Measurements from ENCODE around the gene SNHG17.

DNA sequence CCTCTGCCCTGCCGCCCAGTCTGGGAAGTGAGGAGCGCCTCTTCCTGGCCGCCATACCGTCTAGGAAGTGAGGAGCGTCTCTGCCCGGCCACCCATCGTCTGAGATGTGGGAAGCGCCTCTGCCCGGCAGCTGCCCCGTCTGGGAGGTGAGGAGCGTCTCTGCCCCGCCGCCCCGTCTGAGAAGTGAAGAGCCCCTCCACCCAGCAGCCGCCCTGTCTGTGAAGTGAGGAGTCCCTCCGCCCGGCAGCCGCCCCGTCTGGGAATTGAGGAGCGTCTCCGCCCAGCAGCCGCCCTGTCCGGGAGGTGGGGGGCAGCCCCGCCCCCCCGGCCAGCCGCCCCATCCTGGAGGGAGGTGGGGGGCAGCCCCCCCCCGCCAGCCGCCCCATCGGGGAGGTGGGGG is 27.8 kb downstream of the SNHG17 start:
- TF ChIP-seq, protein P1, sequence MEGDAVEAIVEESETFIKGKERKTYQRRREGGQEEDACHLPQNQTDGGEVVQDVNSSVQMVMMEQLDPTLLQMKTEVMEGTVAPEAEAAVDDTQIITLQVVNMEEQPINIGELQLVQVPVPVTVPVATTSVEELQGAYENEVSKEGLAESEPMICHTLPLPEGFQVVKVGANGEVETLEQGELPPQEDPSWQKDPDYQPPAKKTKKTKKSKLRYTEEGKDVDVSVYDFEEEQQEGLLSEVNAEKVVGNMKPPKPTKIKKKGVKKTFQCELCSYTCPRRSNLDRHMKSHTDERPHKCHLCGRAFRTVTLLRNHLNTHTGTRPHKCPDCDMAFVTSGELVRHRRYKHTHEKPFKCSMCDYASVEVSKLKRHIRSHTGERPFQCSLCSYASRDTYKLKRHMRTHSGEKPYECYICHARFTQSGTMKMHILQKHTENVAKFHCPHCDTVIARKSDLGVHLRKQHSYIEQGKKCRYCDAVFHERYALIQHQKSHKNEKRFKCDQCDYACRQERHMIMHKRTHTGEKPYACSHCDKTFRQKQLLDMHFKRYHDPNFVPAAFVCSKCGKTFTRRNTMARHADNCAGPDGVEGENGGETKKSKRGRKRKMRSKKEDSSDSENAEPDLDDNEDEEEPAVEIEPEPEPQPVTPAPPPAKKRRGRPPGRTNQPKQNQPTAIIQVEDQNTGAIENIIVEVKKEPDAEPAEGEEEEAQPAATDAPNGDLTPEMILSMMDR (conservative IDR thresholded peaks at IDR 0.05 in 1 of 2, IDR thresholded peaks at IDR 0.05 in 1 of 2; ENCODE audit: extremely low read depth in 1 of 2, insufficient read depth in 1 of 2, low read depth in 1 of 2, low read length in 2 of 2), result no peak
- no peak for TF ChIP-seq EZH2 (IDR thresholded peaks at IDR 0.05; ENCODE audit: borderline replicate concordance, low read length)

Data from mammary epithelial cell (primary cell).